Measurements from ENCODE around the gene GNG4.
A peak's percentile ranks its signal among the peaks of the same experiment; 100 is the strongest.

GNG4 gene

GRCh38 chr1:235533476-235534168 is 116.0 kb downstream of the GNG4 start:
- DNase-seq (ENCODE audit: insufficient read length): no peak
- TF ChIP-seq POLR2AphosphoS5 (IDR thresholded peaks at IDR 0.05; ENCODE audit: low read depth, low read length) (no peak), POLR2A (IDR thresholded peaks at IDR 0.05; ENCODE audit: low read depth, low read length) (no peak), TAF1 (IDR thresholded peaks at IDR 0.05; ENCODE audit: borderline replicate concordance, low read depth, low read length) (no peak)
- FAIRE-seq: no peak

- TF ChIP-seq POLR2A (IDR thresholded peaks at IDR 0.05; ENCODE audit: low read depth, low read length) (no peak), TAF1 (IDR thresholded peaks at IDR 0.05; ENCODE audit: borderline replicate concordance, low read depth, low read length) (no peak), POLR2AphosphoS5 (IDR thresholded peaks at IDR 0.05; ENCODE audit: low read depth, low read length) (no peak)
- FAIRE-seq (no peak), DNase-seq (ENCODE audit: insufficient read length) (no peak)
These were observed 117.2 kb downstream of the GNG4 start for GRCh38 chr1:235532360-235532759.

- DNase-seq (ENCODE audit: insufficient read length) (no peak), FAIRE-seq (no peak)
- TF ChIP-seq POLR2A (IDR thresholded peaks at IDR 0.05; ENCODE audit: low read depth, low read length) (no peak), POLR2AphosphoS5 (IDR thresholded peaks at IDR 0.05; ENCODE audit: low read depth, low read length) (no peak), TAF1 (IDR thresholded peaks at IDR 0.05; ENCODE audit: borderline replicate concordance, low read depth, low read length) (no peak)
These were observed 122.3 kb downstream of the GNG4 start for GRCh38 chr1:235527196-235527814.

- FAIRE-seq: no peak
- DNase-seq (ENCODE audit: insufficient read length): no peak
- no peak for TF ChIP-seq POLR2A (IDR thresholded peaks at IDR 0.05; ENCODE audit: low read depth, low read length)
- no peak for TF ChIP-seq TAF1 (IDR thresholded peaks at IDR 0.05; ENCODE audit: borderline replicate concordance, low read depth, low read length)
- TF ChIP-seq POLR2AphosphoS5 (IDR thresholded peaks at IDR 0.05; ENCODE audit: low read depth, low read length): no peak
These were observed 124.3 kb downstream of the GNG4 start for GRCh38 chr1:235525314-235525713.

GRCh38 chr1:235516862-235517446 is 132.6 kb downstream of the GNG4 start:
- no peak for FAIRE-seq
- TF ChIP-seq POLR2AphosphoS5 (IDR thresholded peaks at IDR 0.05; ENCODE audit: low read depth, low read length) (no peak), TAF1 (IDR thresholded peaks at IDR 0.05; ENCODE audit: borderline replicate concordance, low read depth, low read length) (no peak), POLR2A (IDR thresholded peaks at IDR 0.05; ENCODE audit: low read depth, low read length) (no peak)
- no peak for DNase-seq (ENCODE audit: insufficient read length)

- FAIRE-seq (no peak), DNase-seq (ENCODE audit: insufficient read length) (no peak)
- no peak for TF ChIP-seq POLR2A (IDR thresholded peaks at IDR 0.05; ENCODE audit: low read depth, low read length)
- no peak for TF ChIP-seq POLR2AphosphoS5 (IDR thresholded peaks at IDR 0.05; ENCODE audit: low read depth, low read length)
- TF ChIP-seq TAF1 (IDR thresholded peaks at IDR 0.05; ENCODE audit: borderline replicate concordance, low read depth, low read length): no peak
These were observed 133.6 kb downstream of the GNG4 start for GRCh38 chr1:235515844-235516512.

GRCh38 chr1:235513495-235514366 is 135.9 kb downstream of the GNG4 start:
- DNase-seq (ENCODE audit: insufficient read length) (no peak), FAIRE-seq (peak; percentile 83)
- TF ChIP-seq POLR2AphosphoS5 (IDR thresholded peaks at IDR 0.05; ENCODE audit: low read depth, low read length) (no peak), POLR2A (IDR thresholded peaks at IDR 0.05; ENCODE audit: low read depth, low read length) (no peak), TAF1 (IDR thresholded peaks at IDR 0.05; ENCODE audit: borderline replicate concordance, low read depth, low read length) (no peak)

- TF ChIP-seq TAF1 (IDR thresholded peaks at IDR 0.05; ENCODE audit: borderline replicate concordance, low read depth, low read length): no peak
- TF ChIP-seq POLR2A (IDR thresholded peaks at IDR 0.05; ENCODE audit: low read depth, low read length): no peak
- no peak for TF ChIP-seq POLR2AphosphoS5 (IDR thresholded peaks at IDR 0.05; ENCODE audit: low read depth, low read length)
- FAIRE-seq (no peak), DNase-seq (ENCODE audit: insufficient read length) (no peak)
These were observed 137.9 kb downstream of the GNG4 start for GRCh38 chr1:235511470-235512240.

- TF ChIP-seq POLR2A (IDR thresholded peaks at IDR 0.05; ENCODE audit: low read depth, low read length) (no peak), TAF1 (IDR thresholded peaks at IDR 0.05; ENCODE audit: borderline replicate concordance, low read depth, low read length) (no peak), POLR2AphosphoS5 (IDR thresholded peaks at IDR 0.05; ENCODE audit: low read depth, low read length) (no peak)
- FAIRE-seq (no peak), DNase-seq (ENCODE audit: insufficient read length) (no peak)
These were observed 138.8 kb downstream of the GNG4 start for GRCh38 chr1:235510823-235511222.

GRCh38 chr1:235507623-235508022 is 142.0 kb downstream of the GNG4 start:
- TF ChIP-seq POLR2AphosphoS5 (IDR thresholded peaks at IDR 0.05; ENCODE audit: low read depth, low read length): no peak
- TF ChIP-seq TAF1 (IDR thresholded peaks at IDR 0.05; ENCODE audit: borderline replicate concordance, low read depth, low read length): no peak
- no peak for TF ChIP-seq POLR2A (IDR thresholded peaks at IDR 0.05; ENCODE audit: low read depth, low read length)
- DNase-seq (ENCODE audit: insufficient read length) (no peak), FAIRE-seq (no peak)
